ENCODE data around the gene ABI3.

GRCh38 chr17:49162866-49163265 is 47.6 kb upstream of the ABI3 start:
- TF ChIP-seq CTCF (IDR thresholded peaks at IDR 0.05) (no peak), POLR2A (IDR thresholded peaks at IDR 0.05) (no peak)

All from adrenal gland (tissue), 5 donors.